Liver (tissue), 9 donors: ENCODE measurements around the gene APOL4. TPM values are rescaled to one million over a fixed set of nuclear protein-coding genes. Genes with fewer than 3 reads are reported as not detected.
"Not testable (repeated sequence)": the region's sequence is repeated elsewhere in the genome, so short reads cannot be mapped to it uniquely, and the experiment has no call there.

Experiments used
- DNase-seq: peaks from one replicate; pipeline ENCODE4 v3.0.0-alpha.2; 2017; ENCODE audit warnings: low spot score
- H3K27ac ChIP-seq, 2 donors: one replicate each; pipeline ENCODE4 v1.7.0; 2013; ENCODE audit warnings: inconsistent platforms in 2 of 2, low read length in 2 of 2, control low read depth in 1 of 2, low read depth in 1 of 2, mild to moderate bottlenecking in 1 of 2
- H3K27me3 ChIP-seq, 4 donors: one replicate each; pipeline versions ENCODE4 v1.6.1 to v1.7.0; 2013; ENCODE audit warnings: low read length in 3 of 4, inconsistent platforms in 1 of 4, mild to moderate bottlenecking in 1 of 4, moderate library complexity in 1 of 4; ENCODE audit not compliant: control insufficient read depth in 4 of 4, insufficient read depth in 4 of 4
- H3K36me3 ChIP-seq, 4 donors: one replicate each; pipeline versions ENCODE4 v1.6.1 to v1.7.0; 2013; ENCODE audit warnings: low read length in 3 of 4, mild to moderate bottlenecking in 3 of 4, low read depth in 1 of 4, moderate library complexity in 1 of 4; ENCODE audit not compliant: control insufficient read depth in 4 of 4, insufficient read depth in 3 of 4
- H3K4me1 ChIP-seq, 4 donors: one replicate each; pipeline versions ENCODE4 v1.6.1 to v1.7.0; 2013; ENCODE audit warnings: low read length in 3 of 4, mild to moderate bottlenecking in 3 of 4, moderate library complexity in 1 of 4; ENCODE audit not compliant: control insufficient read depth in 4 of 4, insufficient read depth in 4 of 4
- H3K4me3 ChIP-seq, 3 donors: one replicate each; pipeline versions ENCODE4 v1.6.1 to v1.7.0; 2013; ENCODE audit warnings: low read length in 3 of 3, control low read depth in 1 of 3, low read depth in 1 of 3, mild to moderate bottlenecking in 1 of 3
- H3K9ac ChIP-seq, 2 donors: one replicate each; pipeline ENCODE4 v1.7.0; 2013; ENCODE audit warnings: low read length in 2 of 2, mild to moderate bottlenecking in 2 of 2, moderate library complexity in 2 of 2, control low read depth in 1 of 2, low read depth in 1 of 2
- H3K9me3 ChIP-seq, 4 donors: one replicate each; pipeline versions ENCODE4 v1.6.1 to v1.7.0; 2013; ENCODE audit warnings: low read length in 3 of 4; ENCODE audit not compliant: control insufficient read depth in 4 of 4
- CTCF ChIP-seq: fragments of 150-350 bp; IDR thresholded peaks from 2 replicates; pipeline ENCODE4 v1.5.1; 2017; ENCODE audit warnings: improper control_type of control experiment, low read depth, low read length; ENCODE audit not compliant: missing input control
- GABPA ChIP-seq, 2 donors: IDR thresholded peaks in 1 of 2; conservative IDR thresholded peaks in 1 of 2; 2 replicates each; pipeline ENCODE4 v1.6.1; 2016; ENCODE audit warnings: antibody characterized with exemption in 2 of 2, mild to moderate bottlenecking in 1 of 2, moderate library complexity in 1 of 2
- HNF4A ChIP-seq, 2 donors: conservative IDR thresholded peaks; 2 replicates each; pipeline ENCODE4 v1.6.1; 2016; ENCODE audit warnings: antibody characterized with exemption in 2 of 2, mild to moderate bottlenecking in 2 of 2
- YY1 ChIP-seq: IDR thresholded peaks from 2 replicates; pipeline ENCODE4 v1.6.1; 2016; ENCODE audit warnings: antibody characterized with exemption, mild to moderate bottlenecking
- ZBTB33 ChIP-seq: IDR thresholded peaks from 2 replicates; pipeline ENCODE4 v1.6.1; 2016; ENCODE audit warnings: antibody characterized with exemption
- WGBS: extraction: QIAGEN DNeasy Blood & Tissue Kit; methylation state at CpG from one replicate; pipeline ENCODE4 v1.1.7; 2013; 5-methylcytosine and 5-hydroxymethylcytosine counted together
- polyA plus RNA-seq, 2 donors: library from polyadenylated mRNA; stranded (reverse) in 1 of 2; unstranded in 1 of 2; fragments of 200-250 nt in 1 of 2; fragments of >200 nt in 1 of 2; fragmentation: Nextera tagmentation in 1 of 2; extraction: Ambion mirVana in 1 of 2; gene quantifications; one replicate each; pipeline versions ENCODE4 v1.2.1 to v1.2.3, GENCODE V29; 2013 to 2015
- total RNA-seq, 2 donors: library from RNA; depleted of rRNA; stranded (reverse); fragments of >200 nt; gene quantifications; one replicate each; pipeline ENCODE4 v1.2.3, GENCODE V29; 2014
- donor health status: healthy.
- donor health status: healthy.
- donor health status: healthy.
- donor health status: healthy.
- donor health status: healthy.

The APOL4 gene
- total and polyA plus RNA-seq, 4 donors, result 0.59 to 2.3 (median 1.8) TPM

- TF ChIP-seq CTCF (no peak), ZBTB33 (no peak)
- H3K27me3 ChIP-seq, result no peaks in the 10 kb centered on the region
- no peak overlapping the region for H3K27ac ChIP-seq
- peaks cover 0 to 23% (median 13%) of the 10 kb centered on the region in 4 donors for H3K4me1 ChIP-seq
- WGBS, result 79% methylated on average over 4 of the region's 4 CpGs
- no peak overlapping the region for H3K9ac ChIP-seq
- DNase-seq, result no peak
- H3K36me3 ChIP-seq, result no peaks in the 10 kb centered on the region
- no peak overlapping the region for H3K4me3 ChIP-seq
- H3K9me3 ChIP-seq, result no peaks in the 10 kb centered on the region
Measured at GRCh38 chr22:36192542-36192941, 9.1 kb downstream of the APOL4 start.

GRCh38 chr22:36191106-36191836, 10.3 kb downstream of the APOL4 start:
- WGBS, result 74% methylated on average over 17 of the region's 17 CpGs
- no peak overlapping the region for H3K27ac ChIP-seq
- no peak for DNase-seq

GRCh38 chr22:36187862-36188261, 13.7 kb downstream of the APOL4 start:
- not testable (repeated sequence) for H3K4me3 ChIP-seq, H3K27me3 ChIP-seq, H3K36me3 ChIP-seq, H3K4me1 ChIP-seq, DNase-seq, H3K9ac ChIP-seq, H3K27ac ChIP-seq, H3K9me3 ChIP-seq
- WGBS, result 95% methylated on average over 3 of the region's 6 CpGs

More at GRCh38 chr22:36191106-36191836, 10.3 kb downstream of the APOL4 start:
- Histone ChIP-seq H3K27me3 (no peaks in the 10 kb centered on the region), H3K4me3 (no peak overlapping the region), H3K36me3 (no peaks in the 10 kb centered on the region), H3K9ac (no peak overlapping the region), H3K9me3 (no peaks in the 10 kb centered on the region), H3K4me1 (peaks cover 0 to 21% (median 10%) of the 10 kb centered on the region in 4 donors)
- TF ChIP-seq CTCF (no peak), YY1 (no peak), GABPA (IDR thresholded peaks at IDR 0.05 in 1 of 2, conservative IDR thresholded peaks at IDR 0.05 in 1 of 2) (no peak), ZBTB33 (no peak), HNF4A (conservative IDR thresholded peaks at IDR 0.05) (no peak)
